HepG2 (cell line): ENCODE measurements around the gene CIDEA. TPM values are rescaled to one million over a fixed set of nuclear protein-coding genes. Genes with fewer than 3 reads are reported as not detected.

Source experiments
- ATAC-seq: fragments of 200-7000 bp; cut with Tn5 transposase; 3 replicates; pipeline ENCODE4 v1.9.1; 2020; ENCODE audit warnings: mild to moderate bottlenecking, moderate library complexity
- BruUV-seq: library from RNA; stranded (reverse); fragments of 400-500 nt; replicated peaks from 2 replicates; lab custom pipeline; 2021; lab: Mats Ljungman, UMichigan
- CTCF ChIA-PET: fragments of 300-600 bp; formaldehyde crosslinking; extraction: SDS; loops from one replicate; lab custom pipeline; 2021; ENCODE audit warnings: low total read pairs, inconsistent platforms, low intra/inter-chr PET ratio; lab: Yijun Ruan, JAX
- POLR2A ChIA-PET: fragments of 350-600 bp; sonication (Branson Sonifier 250); formaldehyde crosslinking; loops from one replicate; lab custom pipeline; 2020; ENCODE audit warnings: antibody characterized with exemption, inconsistent platforms; lab: Yijun Ruan, JAX
- DNase-seq: peaks from one replicate; pipeline ENCODE4 v3.0.0-alpha.2; 2015; ENCODE audit warnings: low spot score
- FAIRE-seq: peaks from 3 replicates; lab custom pipeline; 2011; peaks lifted over from hg19 to GRCh38; lab: Jason Lieb, UNC
- H2AFZ ChIP-seq: one replicate; pipeline ENCODE4 v1.6.1; 2011; ENCODE audit warnings: low read length, inconsistent platforms
- H3K27ac ChIP-seq: fragments of 300-600 bp; 3 replicates; pipeline ENCODE4 v1.8.0; 2011; ENCODE audit warnings: mixed run types, mild to moderate bottlenecking, mixed read lengths, low read length, inconsistent platforms; ENCODE audit not compliant: insufficient read depth; ENCODE audit errors: extremely low read length
- H3K27me3 ChIP-seq, 2 experiments: fragments of 200-600 bp in 1 of 2; 2 replicates in 1 of 2; 3 replicates in 1 of 2; pipeline versions ENCODE4 v1.6.0 to v1.8.0; 2011; ENCODE audit warnings: low read length in 2 of 2, mild to moderate bottlenecking in 2 of 2, moderate library complexity in 2 of 2, inconsistent platforms in 1 of 2; ENCODE audit not compliant: insufficient read depth in 2 of 2, control insufficient read depth in 1 of 2
- H3K36me3 ChIP-seq, 2 experiments: fragments of 200-600 bp in 1 of 2; replicated peaks in 1 of 2; 2 replicates in 1 of 2; 3 replicates in 1 of 2; pipeline versions ENCODE4 v1.5.1 to v1.8.0; 2011; ENCODE audit warnings: low read length in 2 of 2, inconsistent platforms in 1 of 2; ENCODE audit not compliant: insufficient read depth in 2 of 2, control insufficient read depth in 1 of 2
- H3K4me1 ChIP-seq: 2 replicates; pipeline ENCODE4 v1.5.1; 2012; ENCODE audit warnings: low read length, inconsistent platforms; ENCODE audit not compliant: insufficient read depth
- H3K4me2 ChIP-seq: 2 replicates; pipeline ENCODE4 v1.6.0; 2011; ENCODE audit warnings: low read depth, low read length, inconsistent platforms
- H3K4me3 ChIP-seq, 3 experiments: fragments of 200-600 bp in 1 of 3; sonication (generic), shearing (Covaris generic) in 1 of 3; replicated peaks in 1 of 3; 2 replicates each; pipeline ENCODE4 v1.5.1; 2011 to 2016; ENCODE audit warnings: low read length in 3 of 3, inconsistent platforms in 2 of 3, low read depth in 2 of 3, mild to moderate bottlenecking in 2 of 3, control low read depth in 1 of 3, mixed read lengths in 1 of 3; ENCODE audit not compliant: insufficient read depth in 1 of 3
- H3K79me2 ChIP-seq: one replicate; pipeline ENCODE4 v1.6.1; 2011; ENCODE audit warnings: low read length, inconsistent platforms; ENCODE audit not compliant: insufficient read depth
- H3K9ac ChIP-seq: 2 replicates; pipeline ENCODE4 v1.6.0; 2011; ENCODE audit warnings: mild to moderate bottlenecking, low read depth, low read length, inconsistent platforms; ENCODE audit not compliant: insufficient read depth
- H3K9me3 ChIP-seq: 2 replicates; pipeline ENCODE4 v1.5.1; 2012; ENCODE audit warnings: mild to moderate bottlenecking, low read length
- H4K20me1 ChIP-seq: 2 replicates; pipeline ENCODE4 v1.6.0; 2011; ENCODE audit warnings: inconsistent platforms, mild to moderate bottlenecking, low read length, moderate library complexity; ENCODE audit not compliant: insufficient read depth
- ISL2 ChIP-seq: sonication (generic); formaldehyde crosslinking; IDR thresholded peaks from 2 replicates; pipeline ENCODE4 v1.5.0; 2020; ENCODE audit warnings: missing genetic modification reagents
- JARID2 ChIP-seq: sonication (generic); formaldehyde crosslinking; IDR thresholded peaks from 2 replicates; pipeline ENCODE4 v1.8.1; 2023; ENCODE audit warnings: missing genetic modification reagents, inconsistent platforms; ENCODE audit not compliant: insufficient replicate concordance
- KDM5B ChIP-seq: sonication (generic); formaldehyde crosslinking; IDR thresholded peaks from 2 replicates; pipeline ENCODE4 v1.4.0; 2020; ENCODE audit warnings: missing genetic modification reagents, mild to moderate bottlenecking, borderline replicate concordance
- NFYC ChIP-seq: IDR thresholded peaks from 2 replicates; pipeline ENCODE4 v1.6.1; 2016; ENCODE audit warnings: missing genetic modification reagents, missing compliant biosample characterization
- RFX1 ChIP-seq: fragments of 450-650 bp; IDR thresholded peaks from 2 replicates; pipeline ENCODE4 v1.6.1; 2017
- XRCC5 ChIP-seq: fragments of 200-400 bp; formaldehyde crosslinking; optimal IDR thresholded peaks from 2 replicates; pipeline ENCODE3; 2017; ENCODE audit warnings: mild to moderate bottlenecking, low read length
- ZBTB42 ChIP-seq: sonication (generic); formaldehyde crosslinking; IDR thresholded peaks from 2 replicates; pipeline ENCODE4 v1.5.0; 2020; ENCODE audit warnings: mild to moderate bottlenecking, missing genetic modification reagents
- ZFP37 ChIP-seq: sonication (generic); formaldehyde crosslinking; IDR thresholded peaks from 2 replicates; pipeline ENCODE4 v1.4.0; 2020; ENCODE audit warnings: missing genetic modification reagents, borderline replicate concordance
- ZNF44 ChIP-seq: sonication (generic); formaldehyde crosslinking; IDR thresholded peaks from 2 replicates; pipeline ENCODE4 v1.5.1; 2020; ENCODE audit warnings: mild to moderate bottlenecking, missing genetic modification reagents
- ZNF569 ChIP-seq: sonication (generic); formaldehyde crosslinking; IDR thresholded peaks from 2 replicates; pipeline ENCODE4 v1.5.0; 2020; ENCODE audit warnings: mild to moderate bottlenecking, missing genetic modification reagents, moderate library complexity, borderline replicate concordance
- ZZZ3 ChIP-seq: sonication (generic); formaldehyde crosslinking; IDR thresholded peaks from 2 replicates; pipeline ENCODE4 v1.4.0; 2020; ENCODE audit warnings: missing genetic modification reagents, mild to moderate bottlenecking, borderline replicate concordance
- WGBS: methylation state at CpG from one replicate; pipeline ENCODE4 v1.1.6; 2017; ENCODE audit warnings: low lambda C conversion rate; 5-methylcytosine and 5-hydroxymethylcytosine counted together
- in situ Hi-C: cut with HindIII; loops from 2 replicates; pipeline ENCODE4 v1.10.0; 2017; ENCODE audit warnings: low pct_unique_long_range_greater_than_20kb; ENCODE audit not compliant: extremely low pct_ligation_motif_present
- intact Hi-C: fragments of 100-400 bp; cut with micrococcal nuclease; formaldehyde crosslinking; loops from one replicate; pipeline ENCODE4 v1.10.0; 2022; ENCODE audit not compliant: unreplicated experiment
- polyA plus RNA-seq, 8 experiments: library from polyadenylated mRNA; depleted of rRNA in 3 of 8; stranded (reverse) in 7 of 8; unstranded in 1 of 8; fragments of >200 nt; fragmentation: Illumina TruSeq in 4 of 8; extraction: Trizol in 4 of 8; gene quantifications; 2 replicates each; pipeline versions ENCODE4 v1.2.1 to v1.2.3, GENCODE V29; 2011 to 2016; ENCODE audit warnings: low read depth in 4 of 8, missing spikeins in 1 of 8, mixed read lengths in 1 of 8; ENCODE audit not compliant: insufficient read depth in 1 of 8
- total RNA-seq, 5 experiments: library from RNA; depleted of rRNA; stranded (reverse); fragments of >200 nt; fragmentation: Illumina TruSeq; extraction: Trizol; gene quantifications; 2 replicates each; pipeline ENCODE4 v1.2.3, GENCODE V29; 2016; ENCODE audit warnings: low read depth in 1 of 5
- TF ChIP-seq, protein P1 (sequence below): sonication (generic); formaldehyde crosslinking; IDR thresholded peaks from 2 replicates; pipeline ENCODE4 v1.8.1; 2022; ENCODE audit warnings: low read depth, mild to moderate bottlenecking, missing genetic modification reagents
- TF ChIP-seq, protein P2 (sequence below): sonication (generic); formaldehyde crosslinking; IDR thresholded peaks from 2 replicates; pipeline ENCODE4 v1.5.0; 2020; ENCODE audit warnings: missing genetic modification reagents
- TF ChIP-seq, protein P3 (sequence below): sonication (generic); formaldehyde crosslinking; IDR thresholded peaks from 2 replicates; pipeline ENCODE4 v1.4.0; 2020; ENCODE audit warnings: missing genetic modification reagents, mild to moderate bottlenecking, borderline replicate concordance

The CIDEA gene
- total and polyA plus RNA-seq, 2 of the 13 experiments (the other 11 are each of a cell fraction or from before 2014, with no cell fraction given): not detected

DNA sequence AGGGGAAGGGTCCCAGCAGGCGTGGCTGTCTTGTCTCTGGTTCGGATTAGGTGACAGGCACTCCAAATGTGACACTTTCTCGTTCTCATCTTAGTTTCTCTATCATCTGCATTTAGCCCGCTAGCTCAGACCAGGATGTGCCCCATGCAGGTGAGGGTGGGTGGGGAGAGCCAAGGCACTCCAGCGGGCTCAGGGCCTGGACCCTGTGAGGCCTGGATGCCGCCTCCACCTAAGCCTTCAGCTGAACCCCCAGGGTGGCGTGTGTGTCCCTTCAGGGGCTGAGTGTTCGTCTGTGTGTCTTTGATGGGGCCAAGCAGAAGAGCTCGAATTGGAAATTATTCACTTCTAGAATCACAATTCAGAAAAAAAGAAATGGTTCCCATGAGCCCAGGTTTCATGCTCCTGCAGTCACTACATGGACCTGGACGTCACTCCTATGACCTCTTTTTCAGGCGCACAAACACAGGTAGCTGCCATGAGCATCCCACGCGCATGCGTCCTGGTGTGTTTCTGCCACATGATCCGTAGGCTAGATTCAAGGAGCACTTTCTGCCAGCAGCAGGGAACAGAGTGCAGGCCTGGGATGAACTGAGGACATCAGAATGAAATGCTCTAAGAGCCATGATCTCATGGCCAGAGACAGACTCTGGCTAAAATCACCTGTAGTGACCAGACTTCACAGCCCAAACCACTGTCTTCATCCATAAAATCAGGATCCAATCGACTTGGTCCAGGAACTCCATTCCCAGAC lies 25.8 kb downstream of the CIDEA start (continued):
- TF ChIP-seq, protein P1, sequence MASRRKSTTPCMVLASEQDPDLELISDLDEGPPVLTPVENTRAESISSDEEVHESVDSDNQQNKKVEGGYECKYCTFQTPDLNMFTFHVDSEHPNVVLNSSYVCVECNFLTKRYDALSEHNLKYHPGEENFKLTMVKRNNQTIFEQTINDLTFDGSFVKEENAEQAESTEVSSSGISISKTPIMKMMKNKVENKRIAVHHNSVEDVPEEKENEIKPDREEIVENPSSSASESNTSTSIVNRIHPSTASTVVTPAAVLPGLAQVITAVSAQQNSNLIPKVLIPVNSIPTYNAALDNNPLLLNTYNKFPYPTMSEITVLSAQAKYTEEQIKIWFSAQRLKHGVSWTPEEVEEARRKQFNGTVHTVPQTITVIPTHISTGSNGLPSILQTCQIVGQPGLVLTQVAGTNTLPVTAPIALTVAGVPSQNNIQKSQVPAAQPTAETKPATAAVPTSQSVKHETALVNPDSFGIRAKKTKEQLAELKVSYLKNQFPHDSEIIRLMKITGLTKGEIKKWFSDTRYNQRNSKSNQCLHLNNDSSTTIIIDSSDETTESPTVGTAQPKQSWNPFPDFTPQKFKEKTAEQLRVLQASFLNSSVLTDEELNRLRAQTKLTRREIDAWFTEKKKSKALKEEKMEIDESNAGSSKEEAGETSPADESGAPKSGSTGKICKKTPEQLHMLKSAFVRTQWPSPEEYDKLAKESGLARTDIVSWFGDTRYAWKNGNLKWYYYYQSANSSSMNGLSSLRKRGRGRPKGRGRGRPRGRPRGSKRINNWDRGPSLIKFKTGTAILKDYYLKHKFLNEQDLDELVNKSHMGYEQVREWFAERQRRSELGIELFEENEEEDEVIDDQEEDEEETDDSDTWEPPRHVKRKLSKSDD (CRISPR knock-in tag): no peak

DNA sequence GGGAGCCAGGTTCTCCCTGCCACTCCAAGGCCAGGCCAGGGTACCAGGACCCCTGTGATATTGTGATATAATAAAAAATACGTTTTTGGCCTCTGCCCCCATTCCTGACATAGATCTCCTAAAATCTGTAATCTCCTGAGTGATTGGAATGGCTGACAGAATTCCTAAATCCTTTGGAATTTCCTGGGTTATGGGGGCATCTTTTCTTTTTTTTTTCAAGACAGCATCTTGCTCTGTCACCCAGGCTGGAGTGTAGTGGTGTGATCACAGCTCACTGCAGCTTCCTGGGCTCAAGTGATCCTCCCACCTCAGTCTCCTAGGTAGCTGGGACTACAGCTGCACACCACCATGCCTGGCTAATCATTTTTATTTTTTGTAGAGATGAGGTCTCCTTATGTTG lies 27.7 kb downstream of the CIDEA start:
- H3K36me3 ChIP-seq: no peaks in the 10 kb centered on the region
- peaks cover 0 to 4% of the 10 kb centered on the region in 2 experiments; a peak in 1 of 5 replicates for H3K27me3 ChIP-seq
- no peaks in the 10 kb centered on the region for H3K9me3 ChIP-seq
- 0% methylated on average over 1 of the region's 1 CpG for WGBS
- FAIRE-seq (no peak), DNase-seq (no peak), ATAC-seq (no peak)
- no peak overlapping the region for H2AFZ ChIP-seq
- ChIA-PET CTCF (no interaction called here), POLR2A (no interaction called here)
- H3K27ac ChIP-seq: no peak overlapping the region
- no peak overlapping the region for H3K4me2 ChIP-seq
- no TSS peak for BruUV-seq
- no peak for TF ChIP-seq XRCC5
- no peak for TF ChIP-seq JARID2 (CRISPR knock-in tag)
- no peak for TF ChIP-seq NFYC (CRISPR knock-in tag)
- no peak for TF ChIP-seq ZZZ3
- TF ChIP-seq, protein P2, sequence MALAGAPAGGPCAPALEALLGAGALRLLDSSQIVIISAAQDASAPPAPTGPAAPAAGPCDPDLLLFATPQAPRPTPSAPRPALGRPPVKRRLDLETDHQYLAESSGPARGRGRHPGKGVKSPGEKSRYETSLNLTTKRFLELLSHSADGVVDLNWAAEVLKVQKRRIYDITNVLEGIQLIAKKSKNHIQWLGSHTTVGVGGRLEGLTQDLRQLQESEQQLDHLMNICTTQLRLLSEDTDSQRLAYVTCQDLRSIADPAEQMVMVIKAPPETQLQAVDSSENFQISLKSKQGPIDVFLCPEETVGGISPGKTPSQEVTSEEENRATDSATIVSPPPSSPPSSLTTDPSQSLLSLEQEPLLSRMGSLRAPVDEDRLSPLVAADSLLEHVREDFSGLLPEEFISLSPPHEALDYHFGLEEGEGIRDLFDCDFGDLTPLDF (CRISPR knock-in tag): no peak
- TF ChIP-seq, protein P3, sequence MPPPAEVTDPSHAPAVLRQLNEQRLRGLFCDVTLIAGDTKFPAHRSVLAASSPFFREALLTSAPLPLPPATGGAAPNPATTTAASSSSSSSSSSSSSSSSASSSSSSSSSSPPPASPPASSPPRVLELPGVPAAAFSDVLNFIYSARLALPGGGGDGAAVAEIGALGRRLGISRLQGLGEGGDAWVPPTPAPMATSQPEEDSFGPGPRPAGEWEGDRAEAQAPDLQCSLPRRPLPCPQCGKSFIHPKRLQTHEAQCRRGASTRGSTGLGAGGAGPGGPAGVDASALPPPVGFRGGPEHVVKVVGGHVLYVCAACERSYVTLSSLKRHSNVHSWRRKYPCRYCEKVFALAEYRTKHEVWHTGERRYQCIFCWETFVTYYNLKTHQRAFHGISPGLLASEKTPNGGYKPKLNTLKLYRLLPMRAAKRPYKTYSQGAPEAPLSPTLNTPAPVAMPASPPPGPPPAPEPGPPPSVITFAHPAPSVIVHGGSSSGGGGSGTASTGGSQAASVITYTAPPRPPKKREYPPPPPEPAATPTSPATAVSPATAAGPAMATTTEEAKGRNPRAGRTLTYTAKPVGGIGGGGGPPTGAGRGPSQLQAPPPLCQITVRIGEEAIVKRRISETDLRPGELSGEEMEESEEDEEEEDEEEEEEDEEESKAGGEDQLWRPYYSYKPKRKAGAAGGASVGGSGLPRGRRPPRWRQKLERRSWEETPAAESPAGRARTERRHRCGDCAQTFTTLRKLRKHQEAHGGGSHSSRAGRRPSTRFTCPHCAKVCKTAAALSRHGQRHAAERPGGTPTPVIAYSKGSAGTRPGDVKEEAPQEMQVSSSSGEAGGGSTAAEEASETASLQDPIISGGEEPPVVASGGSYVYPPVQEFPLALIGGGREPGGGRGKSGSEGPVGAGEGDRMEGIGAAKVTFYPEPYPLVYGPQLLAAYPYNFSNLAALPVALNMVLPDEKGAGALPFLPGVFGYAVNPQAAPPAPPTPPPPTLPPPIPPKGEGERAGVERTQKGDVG (CRISPR knock-in tag): no peak
- TF ChIP-seq ZNF44 (CRISPR knock-in tag): no peak
- TF ChIP-seq ZBTB42 (CRISPR knock-in tag): no peak
- TF ChIP-seq KDM5B (CRISPR knock-in tag): no peak
- no peak for TF ChIP-seq RFX1
- TF ChIP-seq ZFP37 (CRISPR knock-in tag): no peak
- no peak for TF ChIP-seq ISL2 (CRISPR knock-in tag)
- TF ChIP-seq ZNF569 (CRISPR knock-in tag): no peak
- in situ Hi-C loops (no loop called here), intact Hi-C loops (loop anchor here (5.0 kb wide), 1 partner anchor 375 kb away; the partner anchor contains the start of gene SPIRE1)
- H4K20me1 ChIP-seq: no peaks in the 10 kb centered on the region
- H3K79me2 ChIP-seq: no peaks in the 10 kb centered on the region
- peaks cover 31% of the 10 kb centered on the region for H3K4me1 ChIP-seq
- H3K4me3 ChIP-seq: no peak overlapping the region
- H3K9ac ChIP-seq: no peak overlapping the region
